ENCODE results near the gene NANP.
"Not testable (repeated sequence)": the region's sequence is repeated elsewhere in the genome, so short reads cannot be mapped to it uniquely, and the experiment has no call there.

NANP gene

DNA sequence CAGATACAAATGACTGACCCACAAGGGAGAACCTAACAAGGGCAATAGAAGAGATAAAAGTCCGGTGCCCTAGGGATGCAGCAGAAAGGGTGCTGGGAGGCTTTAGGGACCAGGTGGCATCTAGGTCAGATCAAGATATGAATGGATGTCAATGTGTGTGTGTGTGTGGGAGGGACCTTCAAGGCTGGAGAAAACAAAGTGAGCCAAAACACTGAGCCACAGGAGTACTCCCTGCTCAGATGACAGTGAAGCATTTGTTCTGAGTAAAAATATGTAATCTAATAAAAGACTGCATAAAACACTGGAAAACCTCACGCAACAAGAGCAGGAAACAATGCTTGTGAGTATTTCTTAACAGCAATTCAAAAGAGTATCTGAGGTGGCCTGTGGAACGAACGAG, 44.6 kb upstream of the NANP start:
- no peaks in the 10 kb centered on the region for H3K27me3 ChIP-seq (ENCODE audit: insufficient read depth, low read length, poor library complexity, severe bottlenecking)
- no peak for TF ChIP-seq EZH2phosphoT487 (IDR thresholded peaks at IDR 0.05; ENCODE audit: borderline replicate concordance)
- TF ChIP-seq CTCF (conservative IDR thresholded peaks at IDR 0.05; ENCODE audit: low read length): no peak
- H3K9ac ChIP-seq (ENCODE audit: low read depth, low read length, poor library complexity, severe bottlenecking): no peak overlapping the region

GRCh38 chr20:25659999-25660398, 36.2 kb upstream of the NANP start:
- Histone ChIP-seq H3K9me3 (ENCODE audit: insufficient read depth, low read depth, low read length) (no peaks in the 10 kb centered on the region), H3K27me3 (ENCODE audit: insufficient read depth, low read length, poor library complexity, severe bottlenecking) (no peaks in the 10 kb centered on the region), H3K9me2 (replicated peaks; ENCODE audit: low read depth, low read length) (no peaks in the 10 kb centered on the region), H3K79me2 (ENCODE audit: insufficient read depth, low read length) (no peaks in the 10 kb centered on the region), H3K4me1 (ENCODE audit: insufficient read depth, low read length, poor library complexity, severe bottlenecking) (no peaks in the 10 kb centered on the region), H3K36me3 (ENCODE audit: insufficient read depth, low read length) (0 out of 2 replicates have a peak, but pooled peaks cover 5% of the 10 kb centered on the region), H3K4me3 (ENCODE audit: low read length, poor library complexity, severe bottlenecking) (no peak overlapping the region), H3F3A (ENCODE audit: low read depth) (no peaks in the 10 kb centered on the region), H3K4me2 (ENCODE audit: low read depth, low read length, poor library complexity, severe bottlenecking) (no peak overlapping the region), H2AFZ (ENCODE audit: low read length) (no peak overlapping the region), H3K9ac (ENCODE audit: low read depth, low read length, poor library complexity, severe bottlenecking) (no peak overlapping the region), H4K20me1 (ENCODE audit: insufficient read depth, low read length, poor library complexity, severe bottlenecking) (no peaks in the 10 kb centered on the region)
- no peak for TF ChIP-seq EZH2phosphoT487 (IDR thresholded peaks at IDR 0.05; ENCODE audit: borderline replicate concordance)
- TF ChIP-seq CTCF (conservative IDR thresholded peaks at IDR 0.05; ENCODE audit: low read length): no peak

More for the DNA sequence above, 44.6 kb upstream of the NANP start:
- Histone ChIP-seq H3K4me1 (ENCODE audit: insufficient read depth, low read length, poor library complexity, severe bottlenecking) (no peaks in the 10 kb centered on the region), H3K36me3 (ENCODE audit: insufficient read depth, low read length) (peaks cover 8% of the 10 kb centered on the region; the same call in 1 of the 2 replicates), H3K4me2 (ENCODE audit: low read depth, low read length, poor library complexity, severe bottlenecking) (no peak overlapping the region), H3K9me2 (replicated peaks; ENCODE audit: low read depth, low read length) (no peaks in the 10 kb centered on the region), H3K79me2 (ENCODE audit: insufficient read depth, low read length) (no peaks in the 10 kb centered on the region), H3K9me3 (ENCODE audit: insufficient read depth, low read depth, low read length) (no peaks in the 10 kb centered on the region), H2AFZ (ENCODE audit: low read length) (no peak overlapping the region), H3F3A (ENCODE audit: low read depth) (no peaks in the 10 kb centered on the region), H3K4me3 (ENCODE audit: low read length, poor library complexity, severe bottlenecking) (no peak overlapping the region), H4K20me1 (ENCODE audit: insufficient read depth, low read length, poor library complexity, severe bottlenecking) (no peaks in the 10 kb centered on the region)

DNA sequence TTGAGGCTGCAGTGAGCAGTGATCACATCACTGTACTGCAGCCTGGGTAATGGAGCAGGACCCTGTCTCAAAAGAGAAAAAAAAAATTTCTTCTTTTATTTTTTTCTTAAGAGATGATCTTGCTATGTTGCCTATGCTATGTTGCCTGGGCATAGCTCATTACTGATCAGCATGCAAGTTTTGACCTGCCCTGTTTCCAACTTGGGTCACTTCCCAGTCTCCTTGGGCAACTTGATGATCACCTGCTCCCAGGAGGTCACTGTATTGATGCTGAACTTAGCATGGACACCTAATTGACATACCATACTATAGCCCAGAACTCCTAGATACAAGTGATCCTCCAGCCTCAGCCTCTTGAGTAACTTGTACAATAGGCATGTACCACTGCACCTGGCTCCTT, 30.7 kb upstream of the NANP start:
- no peak overlapping the region for H2AFZ ChIP-seq (ENCODE audit: low read length)
- H3K9ac ChIP-seq (ENCODE audit: low read depth, low read length, poor library complexity, severe bottlenecking): no peak overlapping the region
- no peaks in the 10 kb centered on the region for H3K27me3 ChIP-seq (ENCODE audit: insufficient read depth, low read length, poor library complexity, severe bottlenecking)
- no peaks in the 10 kb centered on the region for H3K36me3 ChIP-seq (ENCODE audit: insufficient read depth, low read length)
- no peak overlapping the region for H3K4me3 ChIP-seq (ENCODE audit: low read length, poor library complexity, severe bottlenecking)
- no peaks in the 10 kb centered on the region for H3F3A ChIP-seq (ENCODE audit: low read depth)
- TF ChIP-seq EZH2phosphoT487 (IDR thresholded peaks at IDR 0.05; ENCODE audit: borderline replicate concordance) (no peak), CTCF (conservative IDR thresholded peaks at IDR 0.05; ENCODE audit: low read length) (no peak)
- H3K79me2 ChIP-seq (ENCODE audit: insufficient read depth, low read length): no peaks in the 10 kb centered on the region
- H3K4me2 ChIP-seq (ENCODE audit: low read depth, low read length, poor library complexity, severe bottlenecking): no peak overlapping the region
- H3K4me1 ChIP-seq (ENCODE audit: insufficient read depth, low read length, poor library complexity, severe bottlenecking): no peaks in the 10 kb centered on the region
- H3K9me2 ChIP-seq (replicated peaks; ENCODE audit: low read depth, low read length): no peaks in the 10 kb centered on the region
- no peaks in the 10 kb centered on the region for H4K20me1 ChIP-seq (ENCODE audit: insufficient read depth, low read length, poor library complexity, severe bottlenecking)
- no peaks in the 10 kb centered on the region for H3K9me3 ChIP-seq (ENCODE audit: insufficient read depth, low read depth, low read length)

- not testable (repeated sequence) for H3F3A ChIP-seq (ENCODE audit: low read depth); H3K36me3 ChIP-seq (ENCODE audit: insufficient read depth, low read length); H3K4me3 ChIP-seq (ENCODE audit: low read length, poor library complexity, severe bottlenecking); H2AFZ ChIP-seq (ENCODE audit: low read length); H3K9me2 ChIP-seq (replicated peaks; ENCODE audit: low read depth, low read length); H3K4me2 ChIP-seq (ENCODE audit: low read depth, low read length, poor library complexity, severe bottlenecking); H3K9me3 ChIP-seq (ENCODE audit: insufficient read depth, low read depth, low read length); H4K20me1 ChIP-seq (ENCODE audit: insufficient read depth, low read length, poor library complexity, severe bottlenecking); H3K4me1 ChIP-seq (ENCODE audit: insufficient read depth, low read length, poor library complexity, severe bottlenecking); H3K27me3 ChIP-seq (ENCODE audit: insufficient read depth, low read length, poor library complexity, severe bottlenecking); H3K9ac ChIP-seq (ENCODE audit: low read depth, low read length, poor library complexity, severe bottlenecking); H3K79me2 ChIP-seq (ENCODE audit: insufficient read depth, low read length)
Observed at GRCh38 chr20:25652866-25653265, 29.1 kb upstream of the NANP start.

Data from Loucy (cell line).